ENCODE data around the gene GPR55. TPM values are rescaled to one million over a fixed set of nuclear protein-coding genes. Genes with fewer than 3 reads are reported as not detected.

Gene GPR55
- total RNA-seq, 1 experiment from 2014 or later, result not detected

DNA sequence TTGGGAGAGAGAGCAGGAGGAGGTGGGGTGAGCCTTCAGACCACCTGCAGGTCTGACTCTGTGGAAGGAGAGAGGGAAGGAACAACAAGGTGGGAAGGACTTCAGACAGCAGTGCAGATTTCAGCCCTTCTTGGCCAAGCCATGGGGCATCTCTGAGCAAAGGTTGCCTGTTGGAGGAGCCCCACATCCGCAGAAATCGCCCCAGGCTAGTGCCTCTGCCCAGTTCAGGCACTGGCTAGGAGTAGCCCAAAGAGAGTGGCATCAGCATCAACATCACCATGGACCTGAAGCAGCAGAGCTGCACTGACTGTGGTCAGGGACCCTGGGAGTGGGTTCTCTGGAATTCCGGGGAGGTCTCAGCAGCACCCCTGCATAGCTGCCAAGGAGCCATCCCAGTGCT is 10.2 kb downstream of the GPR55 start (continued):
- TF ChIP-seq AFF4 (CRISPR knock-in tag; IDR thresholded peaks at IDR 0.05; ENCODE audit: borderline replicate concordance), result no peak

DNA sequence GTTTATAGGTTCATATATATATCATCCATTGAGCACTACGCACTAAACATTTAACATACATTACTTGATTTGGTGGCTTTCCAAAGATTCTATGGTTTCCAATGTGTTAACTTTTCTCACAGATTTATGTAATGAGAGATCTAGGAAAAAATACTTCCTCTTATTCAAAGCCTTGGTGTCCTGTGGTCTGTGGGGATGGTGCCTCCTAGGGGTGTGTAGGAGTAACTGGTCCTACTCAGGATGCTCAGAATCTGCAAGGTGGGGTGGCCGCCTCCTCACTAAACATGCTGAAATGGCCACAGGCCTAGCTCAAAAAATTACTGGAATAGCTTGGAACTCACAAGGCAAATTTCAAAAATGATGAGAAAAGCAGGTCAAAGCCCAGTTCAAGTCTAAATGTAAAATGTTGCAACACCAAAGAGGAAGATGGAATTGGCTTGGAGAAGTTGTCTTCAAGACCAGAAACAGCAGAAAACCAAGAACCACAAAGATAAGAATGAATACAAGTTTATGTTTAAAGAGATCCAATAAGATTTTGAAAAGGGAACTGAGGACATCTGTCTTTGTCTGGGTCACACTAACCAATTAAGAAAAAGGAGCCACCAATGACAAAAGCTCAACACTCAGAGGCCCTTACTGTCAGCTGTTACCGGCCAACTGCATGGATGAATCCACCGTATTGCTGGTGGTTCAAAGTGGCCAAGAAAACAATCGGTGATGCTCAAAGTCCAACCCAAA is 11.5 kb downstream of the GPR55 start:
- peak; percentile 92 for ATAC-seq
- CTCF ChIA-PET, result interaction anchor here (0.6 to 3.2 kb wide), 10 partner anchors 10 to 137 kb away, joined by 3 to 14 read pairs (median 4); partner anchors contain the start of gene GPR55
- H3K9me3 Mint-ChIP-seq, result peaks cover 16% of the 10 kb centered on the region; the same call in 1 of the 2 replicates
- H3K4me3 Mint-ChIP-seq, result no peak overlapping the region
- peaks cover 7% of the 10 kb centered on the region for H3K4me1 Mint-ChIP-seq
- DNase-seq (ENCODE audit: low spot score), result no peak
- POLR2A ChIA-PET, result no interaction called here
- peaks cover 5% of the 10 kb centered on the region; the same call in 1 of the 2 replicates for H3K27me3 Mint-ChIP-seq (ENCODE audit: low read depth)
- no peak overlapping the region for H3K27ac Mint-ChIP-seq
- H3K36me3 Mint-ChIP-seq, result no peaks in the 10 kb centered on the region
- TF ChIP-seq GABPB1 (CRISPR knock-in tag; IDR thresholded peaks at IDR 0.05), result no peak
- TF ChIP-seq ZNF263 (CRISPR knock-in tag; IDR thresholded peaks at IDR 0.05; ENCODE audit: low read depth), result no peak
- TF ChIP-seq CTCF (IDR thresholded peaks at IDR 0.05), result 0 out of 2 replicates have a peak, but pooled peaks have one; percentile 25
- TF ChIP-seq TEAD1 (CRISPR knock-in tag; IDR thresholded peaks at IDR 0.05), result no peak
- TF ChIP-seq RORB (CRISPR knock-in tag; IDR thresholded peaks at IDR 0.05), result no peak

GRCh38 chr2:230912724-230913123 is 12.3 kb downstream of the GPR55 start:
- Mint-ChIP-seq H3K4me3 (no peak overlapping the region), H3K4me1 (peaks cover 13% of the 10 kb centered on the region), H3K27ac (no peak overlapping the region), H3K36me3 (no peaks in the 10 kb centered on the region), H3K9me3 (peaks cover 16% of the 10 kb centered on the region; the same call in 1 of the 2 replicates), H3K27me3 (ENCODE audit: low read depth) (peaks cover 5% of the 10 kb centered on the region; the same call in 1 of the 2 replicates)
- CTCF ChIA-PET, result interaction anchor here (1.1 to 3.2 kb wide), 6 partner anchors 11 to 140 kb away, joined by 3 to 14 read pairs (median 6); partner anchors contain the start of gene GPR55
- POLR2A ChIA-PET, result no interaction called here
- no peak for ATAC-seq
- DNase-seq (ENCODE audit: low spot score), result no peak
- no peak for TF ChIP-seq NR3C1 (CRISPR knock-in tag; conservative IDR thresholded peaks at IDR 0.05; ENCODE audit: low read depth)
- no peak for TF ChIP-seq TEAD1 (CRISPR knock-in tag; IDR thresholded peaks at IDR 0.05)
- TF ChIP-seq, protein P1, sequence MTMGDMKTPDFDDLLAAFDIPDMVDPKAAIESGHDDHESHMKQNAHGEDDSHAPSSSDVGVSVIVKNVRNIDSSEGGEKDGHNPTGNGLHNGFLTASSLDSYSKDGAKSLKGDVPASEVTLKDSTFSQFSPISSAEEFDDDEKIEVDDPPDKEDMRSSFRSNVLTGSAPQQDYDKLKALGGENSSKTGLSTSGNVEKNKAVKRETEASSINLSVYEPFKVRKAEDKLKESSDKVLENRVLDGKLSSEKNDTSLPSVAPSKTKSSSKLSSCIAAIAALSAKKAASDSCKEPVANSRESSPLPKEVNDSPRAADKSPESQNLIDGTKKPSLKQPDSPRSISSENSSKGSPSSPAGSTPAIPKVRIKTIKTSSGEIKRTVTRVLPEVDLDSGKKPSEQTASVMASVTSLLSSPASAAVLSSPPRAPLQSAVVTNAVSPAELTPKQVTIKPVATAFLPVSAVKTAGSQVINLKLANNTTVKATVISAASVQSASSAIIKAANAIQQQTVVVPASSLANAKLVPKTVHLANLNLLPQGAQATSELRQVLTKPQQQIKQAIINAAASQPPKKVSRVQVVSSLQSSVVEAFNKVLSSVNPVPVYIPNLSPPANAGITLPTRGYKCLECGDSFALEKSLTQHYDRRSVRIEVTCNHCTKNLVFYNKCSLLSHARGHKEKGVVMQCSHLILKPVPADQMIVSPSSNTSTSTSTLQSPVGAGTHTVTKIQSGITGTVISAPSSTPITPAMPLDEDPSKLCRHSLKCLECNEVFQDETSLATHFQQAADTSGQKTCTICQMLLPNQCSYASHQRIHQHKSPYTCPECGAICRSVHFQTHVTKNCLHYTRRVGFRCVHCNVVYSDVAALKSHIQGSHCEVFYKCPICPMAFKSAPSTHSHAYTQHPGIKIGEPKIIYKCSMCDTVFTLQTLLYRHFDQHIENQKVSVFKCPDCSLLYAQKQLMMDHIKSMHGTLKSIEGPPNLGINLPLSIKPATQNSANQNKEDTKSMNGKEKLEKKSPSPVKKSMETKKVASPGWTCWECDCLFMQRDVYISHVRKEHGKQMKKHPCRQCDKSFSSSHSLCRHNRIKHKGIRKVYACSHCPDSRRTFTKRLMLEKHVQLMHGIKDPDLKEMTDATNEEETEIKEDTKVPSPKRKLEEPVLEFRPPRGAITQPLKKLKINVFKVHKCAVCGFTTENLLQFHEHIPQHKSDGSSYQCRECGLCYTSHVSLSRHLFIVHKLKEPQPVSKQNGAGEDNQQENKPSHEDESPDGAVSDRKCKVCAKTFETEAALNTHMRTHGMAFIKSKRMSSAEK (CRISPR knock-in tag; IDR thresholded peaks at IDR 0.05; ENCODE audit: borderline replicate concordance), result no peak
- TF ChIP-seq NFATC4 (CRISPR knock-in tag; IDR thresholded peaks at IDR 0.05), result no peak
- no peak for TF ChIP-seq CDX4 (CRISPR knock-in tag; IDR thresholded peaks at IDR 0.05; ENCODE audit: borderline replicate concordance)
- TF ChIP-seq, protein P2, sequence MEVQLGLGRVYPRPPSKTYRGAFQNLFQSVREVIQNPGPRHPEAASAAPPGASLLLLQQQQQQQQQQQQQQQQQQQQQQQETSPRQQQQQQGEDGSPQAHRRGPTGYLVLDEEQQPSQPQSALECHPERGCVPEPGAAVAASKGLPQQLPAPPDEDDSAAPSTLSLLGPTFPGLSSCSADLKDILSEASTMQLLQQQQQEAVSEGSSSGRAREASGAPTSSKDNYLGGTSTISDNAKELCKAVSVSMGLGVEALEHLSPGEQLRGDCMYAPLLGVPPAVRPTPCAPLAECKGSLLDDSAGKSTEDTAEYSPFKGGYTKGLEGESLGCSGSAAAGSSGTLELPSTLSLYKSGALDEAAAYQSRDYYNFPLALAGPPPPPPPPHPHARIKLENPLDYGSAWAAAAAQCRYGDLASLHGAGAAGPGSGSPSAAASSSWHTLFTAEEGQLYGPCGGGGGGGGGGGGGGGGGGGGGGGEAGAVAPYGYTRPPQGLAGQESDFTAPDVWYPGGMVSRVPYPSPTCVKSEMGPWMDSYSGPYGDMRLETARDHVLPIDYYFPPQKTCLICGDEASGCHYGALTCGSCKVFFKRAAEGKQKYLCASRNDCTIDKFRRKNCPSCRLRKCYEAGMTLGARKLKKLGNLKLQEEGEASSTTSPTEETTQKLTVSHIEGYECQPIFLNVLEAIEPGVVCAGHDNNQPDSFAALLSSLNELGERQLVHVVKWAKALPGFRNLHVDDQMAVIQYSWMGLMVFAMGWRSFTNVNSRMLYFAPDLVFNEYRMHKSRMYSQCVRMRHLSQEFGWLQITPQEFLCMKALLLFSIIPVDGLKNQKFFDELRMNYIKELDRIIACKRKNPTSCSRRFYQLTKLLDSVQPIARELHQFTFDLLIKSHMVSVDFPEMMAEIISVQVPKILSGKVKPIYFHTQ (CRISPR knock-in tag; IDR thresholded peaks at IDR 0.05), result no peak
- no peak for TF ChIP-seq ZNF232 (CRISPR knock-in tag; IDR thresholded peaks at IDR 0.05)
- TF ChIP-seq FOXP1 (CRISPR knock-in tag; IDR thresholded peaks at IDR 0.05; ENCODE audit: borderline replicate concordance), result no peak
- TF ChIP-seq FOXK1 (CRISPR knock-in tag; IDR thresholded peaks at IDR 0.05), result no peak
- TF ChIP-seq CBFB (CRISPR knock-in tag; IDR thresholded peaks at IDR 0.05; ENCODE audit: low read depth), result no peak

All from WTC11 (cell line).